ENCODE results near the gene MSI2.

MSI2 gene

DNA sequence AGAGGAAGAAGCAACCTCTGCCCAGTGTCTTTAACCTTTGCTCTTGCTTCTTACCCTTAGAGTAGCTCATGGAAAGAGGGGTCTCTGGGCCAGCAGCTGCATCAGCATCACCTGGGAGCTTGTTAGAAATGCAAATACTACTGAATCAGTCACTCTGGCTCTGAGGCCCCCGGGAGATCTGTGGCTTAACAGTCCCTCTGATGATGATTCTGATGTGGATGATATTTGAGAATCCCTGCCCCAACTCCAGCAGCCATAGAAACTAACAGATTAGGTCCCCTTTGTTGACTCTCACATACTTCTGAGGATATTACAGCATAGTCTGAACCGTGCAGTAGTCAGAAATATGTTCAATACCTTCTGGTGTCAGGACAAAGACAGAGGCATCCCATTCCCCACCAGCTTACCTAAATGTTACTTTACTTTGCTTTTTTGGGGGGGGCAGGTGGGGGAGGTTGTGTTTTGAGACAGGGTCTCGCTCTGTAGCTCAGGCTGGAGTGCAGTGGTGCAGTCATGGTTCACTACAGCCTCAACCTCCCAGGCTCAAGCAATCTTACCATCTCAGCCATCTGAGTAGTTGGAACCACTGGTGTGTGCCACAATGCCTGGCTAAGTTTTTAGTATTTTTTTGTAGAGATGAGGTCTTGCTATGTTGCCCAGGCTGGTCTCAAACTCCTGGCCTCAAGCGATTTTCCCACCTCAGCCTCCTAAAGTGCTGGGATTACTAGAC lies 268.7 kb downstream of the MSI2 start:
- DNase-seq (ENCODE audit: low read depth) = no peak

GRCh38 chr17:57527221-57528057 lies 271.1 kb downstream of the MSI2 start:
- no peak for DNase-seq (ENCODE audit: low read depth)

DNA sequence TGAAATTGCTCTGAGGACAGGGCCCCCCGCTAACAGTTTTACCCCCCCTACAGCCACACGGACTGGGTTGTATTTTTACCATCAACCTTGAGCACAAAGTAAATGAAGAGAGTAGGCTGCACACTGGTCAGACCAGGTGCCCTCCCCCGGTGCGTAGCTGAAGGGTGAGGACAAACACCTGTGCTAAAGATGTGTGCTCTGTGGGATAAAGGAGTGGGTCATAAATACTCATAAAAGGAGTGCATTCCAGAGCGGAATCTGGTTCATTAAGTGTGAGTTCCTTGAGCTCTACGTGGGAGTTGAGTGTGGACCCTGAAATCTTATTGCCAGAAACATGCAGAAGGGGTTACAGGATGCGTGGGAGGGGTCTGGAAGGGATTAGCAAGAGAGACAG lies 271.7 kb downstream of the MSI2 start:
- no peak for DNase-seq (ENCODE audit: low read depth)

DNA sequence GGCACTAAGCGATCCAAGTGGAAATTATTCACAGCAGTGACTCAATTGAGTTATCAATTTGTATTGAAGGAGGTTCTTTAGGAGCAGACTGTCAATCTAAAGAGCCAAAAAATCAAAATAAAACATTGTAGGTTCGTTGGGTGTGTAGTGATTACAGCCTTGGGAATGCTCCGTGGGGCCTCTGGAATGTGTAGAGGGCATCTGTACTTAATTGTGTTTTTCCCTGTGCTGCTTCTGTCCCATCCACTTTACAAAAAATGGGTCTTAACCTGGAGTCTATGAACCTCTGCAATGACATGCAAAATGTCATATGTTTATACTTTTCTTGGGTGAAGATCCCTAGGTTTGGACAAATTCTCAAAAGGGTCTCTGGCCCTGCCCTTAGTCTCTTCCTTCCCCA lies 273.7 kb downstream of the MSI2 start:
- no peak for DNase-seq (ENCODE audit: low read depth)

- DNase-seq (ENCODE audit: low read depth) = no peak
Measured at GRCh38 chr17:57530508-57530907, 274.2 kb downstream of the MSI2 start.

GRCh38 chr17:57531078-57531477 lies 274.8 kb downstream of the MSI2 start:
- DNase-seq (ENCODE audit: low read depth) = no peak

DNA sequence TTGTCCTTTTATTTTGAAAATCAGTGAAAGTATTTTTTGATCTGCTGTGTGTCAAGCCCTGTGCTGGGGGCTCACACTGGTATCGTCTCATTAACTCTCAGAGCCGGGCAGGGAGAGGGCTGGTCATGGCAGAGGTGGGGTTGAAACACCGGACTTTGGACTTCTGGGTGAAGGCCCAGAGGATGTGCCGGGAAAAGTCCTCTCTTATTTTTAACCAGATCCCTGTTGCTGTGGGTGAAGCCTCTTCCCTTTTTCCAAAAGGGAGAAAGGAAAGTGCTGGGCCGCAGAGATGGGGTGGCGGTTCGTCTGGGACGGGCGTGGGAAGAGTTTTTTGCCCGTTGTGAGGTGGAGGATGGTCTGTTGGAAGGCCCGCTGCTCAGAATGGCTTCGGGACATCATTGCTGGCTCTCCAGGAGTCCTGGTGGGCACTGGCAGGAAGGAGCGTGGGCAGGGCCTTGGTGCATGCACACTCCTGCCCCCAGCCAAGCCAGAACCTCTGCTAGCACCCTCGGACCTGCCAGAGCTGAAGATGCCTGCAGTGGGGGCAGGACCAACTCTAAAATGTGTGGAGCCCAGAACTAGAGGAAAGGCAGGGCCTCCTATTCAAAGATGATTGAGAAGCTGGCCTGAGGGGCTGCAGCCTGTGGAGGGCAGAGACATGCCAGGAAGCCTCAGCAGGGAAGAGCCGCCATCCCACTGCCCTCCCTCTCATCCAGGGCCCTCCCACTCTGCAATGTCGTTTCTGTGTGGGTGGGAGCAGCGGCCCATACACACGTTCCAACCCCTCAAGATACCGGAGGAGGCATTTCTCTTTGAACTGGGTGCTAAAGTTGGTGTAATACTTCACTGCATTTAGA lies 275.6 kb downstream of the MSI2 start:
- no peak for DNase-seq (ENCODE audit: low read depth)

GRCh38 chr17:57532556-57532955 lies 276.2 kb downstream of the MSI2 start:
- DNase-seq (ENCODE audit: low read depth) = no peak

DNA sequence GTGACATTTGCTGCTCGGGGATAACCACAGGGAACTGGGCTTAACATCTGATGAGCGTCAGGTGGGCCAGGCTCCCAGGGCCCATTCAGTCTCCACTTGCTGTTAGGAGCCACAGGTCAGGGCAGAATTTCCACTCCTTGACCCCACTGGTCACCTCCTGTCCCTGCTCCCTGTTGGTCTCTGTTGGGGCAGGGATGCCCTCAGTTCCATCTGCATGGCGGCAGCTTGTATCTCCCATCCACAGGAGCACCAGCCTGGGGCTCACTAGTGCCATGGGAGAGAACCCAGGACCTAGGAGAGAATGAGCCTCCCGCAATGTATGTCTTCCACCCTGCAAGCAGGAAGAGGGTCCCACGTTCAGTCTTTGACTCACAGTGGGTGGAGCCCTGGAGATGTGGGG lies 276.6 kb downstream of the MSI2 start:
- no peak for DNase-seq (ENCODE audit: low read depth)

GRCh38 chr17:57533684-57534305 lies 277.5 kb downstream of the MSI2 start:
- DNase-seq (ENCODE audit: low read depth) = no peak

DNA sequence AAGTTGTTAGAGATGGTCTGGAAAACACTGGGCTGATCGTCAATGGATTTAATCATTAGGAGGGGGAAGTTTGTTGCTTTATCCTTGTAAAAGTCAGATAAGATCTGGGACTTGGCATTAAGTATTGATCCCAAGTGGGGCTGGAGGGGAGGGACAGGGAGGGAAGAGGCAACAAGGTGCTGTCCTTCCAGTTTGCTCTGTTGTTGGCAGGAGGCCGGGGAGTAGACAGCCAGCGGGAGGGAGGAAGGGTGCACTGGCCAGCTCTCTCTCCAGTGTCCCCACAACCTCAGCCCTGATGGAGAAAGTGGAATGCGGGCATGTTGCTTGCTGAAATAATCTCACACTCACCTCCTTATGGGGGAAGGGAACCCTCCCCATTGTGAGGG lies 278.5 kb downstream of the MSI2 start:
- DNase-seq (ENCODE audit: low read depth) = no peak

GRCh38 chr17:57535249-57535966 lies 279.1 kb downstream of the MSI2 start:
- DNase-seq (ENCODE audit: low read depth) = no peak

- no peak for DNase-seq (ENCODE audit: low read depth)
Measured at GRCh38 chr17:57536289-57536688, 280.0 kb downstream of the MSI2 start.

- no peak for DNase-seq (ENCODE audit: low read depth)
Measured at GRCh38 chr17:57536789-57537523, 280.6 kb downstream of the MSI2 start.

GRCh38 chr17:57537524-57538410 lies 281.4 kb downstream of the MSI2 start:
- no peak for DNase-seq (ENCODE audit: low read depth)

DNA sequence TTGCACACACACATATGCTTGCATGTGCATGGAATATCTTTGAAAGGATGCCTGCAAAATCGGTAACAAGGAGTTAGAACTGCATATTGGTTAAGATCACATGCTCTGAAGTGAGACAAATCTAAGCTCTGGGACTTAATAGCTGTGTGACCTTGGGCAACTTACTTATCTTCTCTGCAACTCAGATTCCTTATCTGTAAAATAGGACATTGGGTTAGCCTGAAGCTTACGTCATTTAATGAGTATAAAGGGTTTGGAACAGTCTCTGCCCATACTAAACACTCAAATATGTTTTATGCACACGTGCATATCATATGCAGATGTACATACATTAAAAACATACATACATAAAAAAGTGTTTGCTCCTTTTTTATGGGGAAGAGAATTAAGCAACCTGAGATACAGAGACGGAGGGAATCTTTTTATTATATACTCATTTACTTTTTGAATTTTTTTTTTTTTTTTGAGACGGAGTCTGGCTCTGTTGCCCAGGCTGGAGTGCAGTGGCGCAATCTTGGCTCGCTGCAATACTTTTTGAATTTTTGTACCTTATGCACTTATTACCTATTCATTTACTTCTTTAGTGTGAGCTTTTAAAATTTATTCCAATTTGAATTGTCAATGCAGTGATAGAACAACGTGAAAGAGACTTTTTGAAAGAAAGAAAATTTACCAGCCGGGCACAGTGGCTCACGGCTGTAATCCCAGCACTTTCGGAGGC lies 282.6 kb downstream of the MSI2 start:
- DNase-seq (ENCODE audit: low read depth) = no peak

DNA sequence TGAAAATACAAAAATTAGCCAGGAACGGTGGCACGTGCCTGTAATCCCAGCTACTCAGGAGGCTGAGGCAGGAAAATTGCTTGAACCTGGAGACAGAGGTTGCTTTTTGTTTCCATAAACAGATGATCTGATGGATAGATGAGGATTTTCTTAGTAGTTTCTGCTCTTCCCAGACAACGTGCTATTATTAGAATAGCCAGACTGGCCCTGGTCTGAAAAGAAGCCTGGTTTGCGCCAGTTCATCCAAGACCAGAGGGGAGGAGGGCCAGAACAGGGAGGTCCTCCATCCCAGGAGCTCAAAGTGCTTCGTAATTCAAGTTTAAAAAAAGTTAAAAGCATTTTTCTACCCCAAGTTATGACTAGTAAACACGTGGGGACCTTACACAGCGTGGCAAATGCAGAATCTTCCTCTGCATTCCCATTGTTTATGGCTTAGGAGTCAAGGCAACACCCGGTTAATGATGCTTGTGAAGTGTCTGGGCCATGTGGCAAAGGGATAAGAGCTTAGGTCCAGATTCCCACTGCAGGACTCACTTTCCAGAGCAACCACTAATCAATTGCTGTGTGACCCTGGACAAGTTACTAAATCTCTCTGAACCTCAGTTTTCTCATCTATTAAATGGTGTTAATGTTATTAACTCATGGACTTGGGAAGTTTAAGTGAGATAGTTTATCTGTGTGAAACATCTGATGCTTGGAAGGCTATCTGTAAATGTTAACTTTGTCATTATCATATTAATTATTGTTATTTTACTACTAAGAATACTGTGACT lies 283.4 kb downstream of the MSI2 start:
- no peak for DNase-seq (ENCODE audit: low read depth)

- no peak for DNase-seq (ENCODE audit: low read depth)
Measured at GRCh38 chr17:57540596-57540995, 284.3 kb downstream of the MSI2 start.
